Fibroblast of skin of left quadriceps (primary cell): ENCODE data around the gene CH25H.
A peak's percentile ranks its signal among the peaks of the same experiment; 100 is the strongest.
"Not testable (repeated sequence)": the region's sequence is repeated elsewhere in the genome, so short reads cannot be mapped to it uniquely, and the experiment has no call there.

Experiments
- DNase-seq, 2 experiments: peaks; one replicate each; pipeline ENCODE4 v3.0.0-alpha.2; 2013; ENCODE audit warnings: low read depth in 2 of 2

CH25H gene

GRCh38 chr10:89201345-89202032 is 5.6 kb downstream of the CH25H start:
- no peak for DNase-seq

- no peak for DNase-seq
Measured at GRCh38 chr10:89197473-89197872, 9.6 kb downstream of the CH25H start.

DNA sequence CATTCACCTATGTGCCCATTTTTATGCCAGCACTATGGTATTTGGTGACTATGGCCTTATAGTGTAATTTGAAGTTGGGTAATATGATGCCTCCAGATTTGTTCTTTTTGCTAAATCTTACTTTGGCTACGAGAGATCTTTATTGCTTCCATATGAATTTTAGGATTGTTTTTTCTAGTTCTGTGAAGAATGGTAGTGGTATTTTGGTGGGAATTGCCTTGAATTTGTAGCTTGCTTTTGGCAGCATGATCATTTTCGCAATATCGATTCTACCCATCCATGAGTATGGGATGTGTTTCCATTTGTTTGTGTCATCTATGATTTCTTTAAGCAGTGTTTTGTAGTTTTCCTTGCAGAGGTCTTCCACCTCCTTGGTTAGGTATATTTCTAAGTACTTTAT is 15.8 kb downstream of the CH25H start:
- DNase-seq = not testable (repeated sequence)

- DNase-seq = no peak
Measured at GRCh38 chr10:89189211-89189734, 17.8 kb downstream of the CH25H start.

GRCh38 chr10:89185658-89186057 is 21.5 kb downstream of the CH25H start:
- no peak for DNase-seq

GRCh38 chr10:89184638-89185037 is 22.5 kb downstream of the CH25H start:
- no peak for DNase-seq

DNA sequence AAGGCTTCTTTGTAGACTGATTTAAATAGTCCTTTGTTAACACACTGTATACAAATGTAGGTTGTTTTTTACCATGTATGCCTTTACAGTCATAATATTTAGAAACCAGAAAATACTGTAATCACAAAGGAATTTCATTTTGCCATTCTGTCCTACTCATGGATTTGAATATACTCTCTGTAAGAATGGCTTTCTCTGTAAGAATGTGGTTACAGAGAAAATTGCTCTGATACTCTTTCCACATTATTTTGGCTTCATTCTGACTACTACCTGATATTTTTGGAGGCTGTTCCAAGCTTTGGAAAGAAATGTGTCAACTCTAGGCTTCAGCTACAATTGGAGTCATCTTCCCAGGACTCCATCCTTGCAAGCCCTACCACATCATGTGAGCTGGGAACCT is 23.5 kb downstream of the CH25H start:
- no peak for DNase-seq

GRCh38 chr10:89182894-89183293 is 24.2 kb downstream of the CH25H start:
- DNase-seq = no peak

DNA sequence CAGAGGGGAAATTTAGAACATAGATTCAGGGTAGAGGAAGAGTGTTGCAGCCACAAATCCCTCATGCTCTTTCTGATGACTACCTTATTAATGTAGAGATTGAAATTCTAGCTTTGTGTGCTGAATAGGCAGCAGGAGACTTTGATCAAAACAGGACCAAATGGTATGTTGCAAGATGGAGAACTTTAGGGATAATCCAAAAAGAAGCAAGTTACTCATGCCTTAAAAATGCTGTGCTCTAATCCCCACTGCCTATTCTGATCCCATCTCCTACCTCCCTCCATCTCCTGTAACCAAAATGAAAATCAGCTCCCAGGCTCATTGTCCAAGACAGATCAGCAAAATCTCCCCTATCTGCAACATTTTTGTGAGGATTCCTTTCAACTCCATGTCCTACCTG is 31.3 kb downstream of the CH25H start:
- DNase-seq = no peak

DNA sequence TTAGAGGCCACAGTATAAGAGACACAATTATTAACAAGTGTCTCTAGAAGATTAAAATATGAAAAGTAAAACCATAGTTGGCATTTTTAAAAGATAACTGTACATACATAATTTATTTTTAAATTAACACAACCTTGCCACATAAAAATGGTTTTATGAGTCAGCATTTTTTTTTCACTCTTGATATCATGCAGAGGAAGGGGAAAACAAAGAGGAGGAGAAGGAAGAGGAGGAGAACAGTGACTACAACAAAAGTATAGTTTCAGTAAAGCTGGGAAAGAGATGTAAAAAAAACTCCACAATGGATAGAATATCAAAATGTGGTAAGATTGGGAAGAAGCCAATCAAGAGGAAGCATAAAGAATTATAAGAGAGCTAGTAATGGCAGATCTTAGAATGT is 34.0 kb downstream of the CH25H start:
- no peak for DNase-seq

GRCh38 chr10:89171996-89172395 is 35.1 kb downstream of the CH25H start:
- no peak for DNase-seq

GRCh38 chr10:89171263-89171872 is 35.7 kb downstream of the CH25H start:
- DNase-seq = no peak

DNA sequence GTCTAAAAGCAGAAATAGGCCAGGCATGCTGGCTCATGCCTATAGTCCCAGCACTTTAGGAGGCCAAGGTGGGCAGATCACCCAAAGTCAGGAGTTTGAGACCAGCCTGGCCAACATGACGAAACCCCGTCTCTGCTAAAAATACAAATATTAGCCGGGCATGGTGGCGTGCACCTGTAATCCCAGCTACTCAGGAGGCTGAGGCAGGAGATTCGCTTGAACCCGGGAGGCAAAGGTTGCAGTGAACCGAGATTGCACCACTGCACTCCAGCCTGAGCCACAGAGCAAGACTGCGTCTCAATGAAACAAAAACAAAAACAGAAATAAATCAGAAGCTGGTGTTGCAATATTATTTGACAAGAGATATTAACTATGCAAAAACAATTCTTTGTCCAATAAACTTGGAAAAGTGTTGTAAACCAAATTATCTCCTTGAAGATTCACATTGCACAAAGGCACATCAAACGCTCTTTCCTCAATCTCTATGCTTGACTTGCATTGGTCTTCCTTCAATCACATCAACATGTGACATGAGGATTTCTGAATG is 38.7 kb downstream of the CH25H start:
- not testable (repeated sequence) for DNase-seq

DNA sequence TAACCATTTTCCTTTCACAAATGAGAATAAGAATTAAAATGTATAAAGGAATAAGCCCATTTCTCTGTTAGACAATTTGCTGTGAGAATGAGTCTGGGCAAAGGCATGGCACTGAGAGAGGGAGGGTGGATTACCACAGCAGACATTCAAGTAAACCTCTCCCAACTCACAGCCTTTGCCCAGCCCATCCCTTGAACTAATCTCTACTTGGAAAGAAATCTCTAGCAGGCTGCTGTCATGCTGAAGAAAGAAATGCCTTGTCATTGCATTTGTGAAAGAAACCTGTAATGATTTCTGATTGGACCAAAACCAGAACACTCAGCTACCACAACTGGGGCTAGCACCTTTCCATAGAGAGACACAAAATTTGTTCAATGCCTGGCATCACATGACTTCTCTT is 39.2 kb downstream of the CH25H start:
- DNase-seq = no peak

DNA sequence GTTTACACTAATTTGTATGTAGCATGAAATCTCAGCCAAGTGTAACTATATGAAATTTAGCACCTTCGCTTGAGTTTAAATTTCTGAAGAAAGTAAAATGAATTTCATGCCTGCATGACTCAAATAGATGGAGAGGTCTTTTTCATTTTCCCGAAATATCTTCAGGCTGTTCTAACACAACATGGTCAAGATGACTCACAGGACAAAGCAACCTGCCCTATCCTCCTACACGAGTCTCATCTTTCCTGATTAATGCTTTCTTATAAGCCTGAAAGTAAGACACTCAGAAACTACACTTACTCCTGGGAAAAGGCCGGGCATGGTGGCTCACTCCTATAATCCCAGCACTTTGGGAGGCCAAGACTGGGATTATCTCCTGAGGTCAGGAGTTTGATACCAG is 41.2 kb downstream of the CH25H start:
- no peak for DNase-seq

DNA sequence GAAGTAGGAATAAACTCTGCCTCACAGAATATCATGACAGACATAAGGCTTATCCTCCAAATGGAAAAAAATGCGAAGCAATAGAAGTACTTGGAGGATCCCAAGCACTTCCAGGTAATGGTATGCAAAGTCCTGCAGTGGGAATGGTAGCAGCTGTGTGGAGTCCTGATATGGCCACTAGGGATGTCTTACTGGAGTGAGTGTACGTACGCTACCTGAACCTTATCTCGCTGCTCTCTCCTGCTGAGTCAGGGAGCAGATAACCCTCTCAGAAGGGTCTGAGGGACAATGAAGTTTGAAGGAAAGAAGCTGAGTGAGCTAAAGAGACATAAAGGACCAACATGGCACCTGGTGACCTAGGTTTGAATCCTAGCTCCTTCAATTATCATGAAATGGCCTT is 42.2 kb downstream of the CH25H start:
- DNase-seq = no peak

DNA sequence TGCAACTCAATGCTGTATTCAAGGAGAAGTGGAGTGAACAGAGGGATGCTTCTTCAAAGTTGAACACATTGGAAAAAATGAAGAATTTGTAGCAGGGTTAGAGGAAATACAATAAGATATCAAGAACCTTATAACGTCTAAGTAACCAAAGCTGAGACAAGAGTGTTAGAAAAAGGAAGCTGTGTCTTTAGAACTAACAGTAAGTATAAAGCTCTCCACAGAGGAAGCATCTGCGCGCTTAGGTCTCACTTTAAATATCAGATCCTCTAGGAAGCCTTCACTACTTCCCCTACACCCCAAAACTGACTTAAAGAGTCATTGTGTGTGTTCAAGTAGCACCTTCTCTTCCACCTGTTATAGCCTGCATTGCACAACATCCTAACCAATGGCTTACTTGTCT is 43.0 kb downstream of the CH25H start:
- no peak for DNase-seq

- DNase-seq = no peak
Measured at GRCh38 chr10:89163265-89163995, 43.7 kb downstream of the CH25H start.

DNA sequence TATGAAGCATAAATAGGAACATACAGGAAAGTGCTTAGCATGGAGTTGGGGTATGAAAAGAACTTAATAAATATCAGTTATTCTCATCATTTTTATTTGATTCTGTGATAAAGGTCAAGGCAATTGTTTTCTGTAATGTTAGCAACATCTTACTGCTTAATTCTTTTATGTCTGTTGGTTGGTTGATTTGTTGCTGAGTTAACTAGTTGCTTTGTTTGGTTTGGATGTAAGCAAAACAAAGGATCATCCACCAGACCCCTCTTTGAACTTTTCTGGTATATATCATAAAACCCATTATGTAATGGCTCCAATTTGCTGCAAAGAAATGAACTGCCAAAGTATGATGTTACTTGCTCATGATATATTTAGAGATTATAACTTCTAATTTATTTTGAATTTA is 44.5 kb downstream of the CH25H start:
- no peak for DNase-seq

GRCh38 chr10:89160339-89160738 is 46.8 kb downstream of the CH25H start:
- no peak for DNase-seq

DNA sequence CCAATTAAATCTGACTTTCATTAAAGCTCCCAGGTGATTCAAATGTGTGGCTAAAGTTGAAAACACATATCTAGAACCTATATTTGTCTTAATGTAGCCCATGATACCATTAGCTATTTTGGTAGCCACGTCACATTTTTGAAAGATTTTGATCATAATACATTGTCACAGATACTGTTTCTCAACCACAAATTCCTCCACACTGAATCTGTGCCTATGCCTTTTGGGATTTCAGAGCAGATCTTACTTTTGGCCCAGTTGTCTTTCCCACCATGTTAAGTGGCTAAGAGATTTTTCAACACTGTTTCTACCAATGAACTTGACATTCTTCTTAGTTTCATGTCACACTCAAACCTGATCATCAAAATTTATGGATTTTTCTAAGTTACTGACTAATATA is 47.4 kb downstream of the CH25H start:
- DNase-seq = no peak

GRCh38 chr10:89159316-89159715 is 47.8 kb downstream of the CH25H start:
- no peak for DNase-seq

GRCh38 chr10:89158446-89158845 is 48.7 kb downstream of the CH25H start:
- DNase-seq = peak; percentile 98 to 99
